Upper lobe of left lung (tissue), 4 donors: Measurements from ENCODE around the gene AMOTL1.

Experiments used
- CTCF ChIP-seq, 6 experiments: fragments of 450-650 bp in 4 of 6; fragments of 200-600 bp in 2 of 6; sonication (generic) in 2 of 6; IDR thresholded peaks; one replicate each; pipeline ENCODE4 v1.5.1; 2016 to 2019; ENCODE audit warnings: antibody characterized with exemption in 6 of 6
- EP300 ChIP-seq, 4 donors: sonication (generic); formaldehyde crosslinking; IDR thresholded peaks; one replicate each; pipeline ENCODE4 v1.5.1; 2017; ENCODE audit warnings: antibody characterized with exemption in 4 of 4, control low read depth in 2 of 4
- POLR2A ChIP-seq, 4 donors: fragments of 450-650 bp; IDR thresholded peaks; one replicate each; pipeline ENCODE4 v1.5.1; 2016 to 2017; ENCODE audit warnings: antibody characterized with exemption in 4 of 4, mild to moderate bottlenecking in 2 of 4
- POLR2AphosphoS5 ChIP-seq, 2 donors: sonication (generic); formaldehyde crosslinking; IDR thresholded peaks; one replicate each; pipeline ENCODE4 v1.5.1; 2017; ENCODE audit warnings: antibody characterized with exemption in 2 of 2

GRCh38 chr11:94773842-94774241 is 5.7 kb downstream of the AMOTL1 start:
- no peak for TF ChIP-seq POLR2A (IDR thresholded peaks at IDR 0.05)
- TF ChIP-seq CTCF (IDR thresholded peaks at IDR 0.05) = no peak
- no peak for TF ChIP-seq EP300 (IDR thresholded peaks at IDR 0.05)
- TF ChIP-seq POLR2AphosphoS5 (IDR thresholded peaks at IDR 0.05) = no peak
